SJSA1 (cell line): Measurements from ENCODE around the gene POU4F2. TPM values are rescaled to one million over a fixed set of nuclear protein-coding genes. Genes with fewer than 3 reads are reported as not detected.

Experiments used
- total RNA-seq: library from RNA; depleted of rRNA; stranded (reverse); fragments of >200 nt; shearing (Covaris generic); gene quantifications from 2 replicates; pipeline ENCODE4 v1.2.3, GENCODE V29; 2014; rRNA removed

The POU4F2 gene
- total RNA-seq, 1 experiment from 2014 or later: not detected

Other genes with a start within 250 kb of the POU4F2 start
- 3.7 and 13.8 TPM in 2 replicates for gene SLC10A7, start 117.0 kb upstream of the POU4F2 start, total RNA-seq